LNCaP clone FGC (cell line): Measurements from ENCODE around the gene RPL10A.

Source experiments
- DNase-seq: peaks from one replicate; pipeline ENCODE4 v3.0.0-alpha.2; 2011; ENCODE audit warnings: low read depth
- H3K4me3 ChIP-seq: 2 replicates; pipeline ENCODE4 v1.5.1; 2011; ENCODE audit warnings: mild to moderate bottlenecking, low read depth, low read length, control low read depth
- CTCF ChIP-seq: IDR thresholded peaks from 2 replicates; pipeline ENCODE4 v1.5.1; 2012; ENCODE audit warnings: mild to moderate bottlenecking; ENCODE audit not compliant: control insufficient read depth, insufficient read depth; ENCODE audit errors: extremely low read depth

The RPL10A gene

GRCh38 chr6:35439308-35439707 lies 28.9 kb upstream of the RPL10A start:
- no peak for TF ChIP-seq CTCF
- H3K4me3 ChIP-seq, result no peak overlapping the region
- no peak for DNase-seq

- TF ChIP-seq CTCF, result no peak
- H3K4me3 ChIP-seq, result no peak overlapping the region
- no peak for DNase-seq
Measured at GRCh38 chr6:35441205-35441604, 27.0 kb upstream of the RPL10A start.

GRCh38 chr6:35441642-35442041 lies 26.6 kb upstream of the RPL10A start:
- no peak for DNase-seq
- no peak overlapping the region for H3K4me3 ChIP-seq
- TF ChIP-seq CTCF, result no peak

GRCh38 chr6:35442693-35443092 lies 25.5 kb upstream of the RPL10A start:
- no peak overlapping the region for H3K4me3 ChIP-seq
- TF ChIP-seq CTCF, result no peak
- DNase-seq, result no peak

- no peak for DNase-seq
- H3K4me3 ChIP-seq, result no peak overlapping the region
- no peak for TF ChIP-seq CTCF
Measured at GRCh38 chr6:35443341-35444030, 24.7 kb upstream of the RPL10A start.

GRCh38 chr6:35445691-35446090 lies 22.5 kb upstream of the RPL10A start:
- no peak overlapping the region for H3K4me3 ChIP-seq
- TF ChIP-seq CTCF, result no peak
- no peak for DNase-seq

- DNase-seq, result no peak
- no peak for TF ChIP-seq CTCF
- H3K4me3 ChIP-seq, result no peak overlapping the region
Measured at GRCh38 chr6:35448191-35448590, 20.0 kb upstream of the RPL10A start.
